K562 (cell line): ENCODE results near the gene SYNGR3. TPM values are rescaled to one million over a fixed set of nuclear protein-coding genes. Genes with fewer than 3 reads are reported as not detected.

Experiments
- CHCHD3 ChIP-seq: fragments of 250-450 bp; sonication (Bioruptor Pico); IDR thresholded peaks from 2 replicates; pipeline ENCODE4 v2.1.2; 2022; ENCODE audit warnings: mild to moderate bottlenecking
- ELF2 ChIP-seq: fragments of 250-450 bp; sonication (Bioruptor Pico); IDR thresholded peaks from 2 replicates; pipeline ENCODE4 v1.5.0; 2021; ENCODE audit warnings: mild to moderate bottlenecking
- FOS ChIP-seq: IDR thresholded peaks from 3 replicates; pipeline ENCODE4 v1.6.1; 2011; ENCODE audit not compliant: insufficient read length; ENCODE audit errors: extremely low read depth
- FOXP1 ChIP-seq: sonication (generic); formaldehyde crosslinking; IDR thresholded peaks from 2 replicates; pipeline ENCODE4 v1.8.0; 2022; ENCODE audit warnings: mild to moderate bottlenecking, missing genetic modification reagents
- HDAC8 ChIP-seq: fragments of 450-650 bp; IDR thresholded peaks from 2 replicates; pipeline ENCODE4 v1.6.1; 2016; ENCODE audit warnings: mild to moderate bottlenecking, missing genetic modification characterization, moderate library complexity, missing compliant biosample characterization
- HNRNPL ChIP-seq: fragments of 200-400 bp; formaldehyde crosslinking; IDR thresholded peaks from 2 replicates; pipeline ENCODE4 v1.6.1; 2017; ENCODE audit warnings: low read depth, mild to moderate bottlenecking, low read length
- MAFG ChIP-seq: fragments of 450-650 bp; conservative IDR thresholded peaks from 2 replicates; pipeline ENCODE4 v1.6.1; 2016; ENCODE audit warnings: missing genetic modification characterization, missing compliant biosample characterization
- MYBL2 ChIP-seq, 2 experiments: fragments of 450-650 bp in 1 of 2; sonication (generic) in 1 of 2; formaldehyde crosslinking in 1 of 2; IDR thresholded peaks; 2 replicates each; pipeline versions ENCODE4 v1.6.1 to v1.8.1; 2017 to 2022; ENCODE audit warnings: borderline replicate concordance in 1 of 2, inconsistent platforms in 1 of 2, low read depth in 1 of 2, mild to moderate bottlenecking in 1 of 2, missing genetic modification reagents in 1 of 2, moderate library complexity in 1 of 2
- PCBP2 ChIP-seq: fragments of 200-400 bp; formaldehyde crosslinking; IDR thresholded peaks from 2 replicates; pipeline ENCODE4 v1.6.1; 2018; ENCODE audit warnings: low read length, low read depth, mild to moderate bottlenecking, moderate library complexity; ENCODE audit not compliant: poor library complexity, severe bottlenecking
- RB1 ChIP-seq: fragments of 450-650 bp; IDR thresholded peaks from 2 replicates; pipeline ENCODE4 v1.6.1; 2017; ENCODE audit warnings: low read depth, mild to moderate bottlenecking
- TCF7 ChIP-seq: sonication (generic); IDR thresholded peaks from 2 replicates; pipeline ENCODE4 v1.6.1; 2016; ENCODE audit warnings: antibody characterized with exemption, borderline replicate concordance
- TEAD4 ChIP-seq, 2 experiments: sonication (generic) in 1 of 2; formaldehyde crosslinking in 1 of 2; IDR thresholded peaks; 2 replicates each; pipeline versions ENCODE4 v1.6.1 to v1.8.0; 2012 to 2022; ENCODE audit warnings: borderline replicate concordance in 1 of 2, inconsistent platforms in 1 of 2, low read length in 1 of 2, mild to moderate bottlenecking in 1 of 2, missing genetic modification reagents in 1 of 2
- TOE1 ChIP-seq, 2 experiments: fragments of 450-650 bp in 1 of 2; sonication (generic) in 1 of 2; formaldehyde crosslinking in 1 of 2; IDR thresholded peaks; 2 replicates each; pipeline versions ENCODE4 v1.7.1 to v1.8.0; 2016 to 2022; ENCODE audit warnings: borderline replicate concordance in 2 of 2, mild to moderate bottlenecking in 2 of 2, antibody characterized with exemption in 1 of 2, inconsistent platforms in 1 of 2, low read depth in 1 of 2, missing genetic modification reagents in 1 of 2, moderate library complexity in 1 of 2
- XRCC4 ChIP-seq: IDR thresholded peaks from one replicate; pipeline ENCODE4 v1.6.1; 2011; ENCODE audit not compliant: insufficient read depth, insufficient read length; ENCODE audit errors: extremely low read depth
- ZBTB1 ChIP-seq: sonication (generic); formaldehyde crosslinking; IDR thresholded peaks from 2 replicates; pipeline ENCODE4 v1.8.1; 2023; ENCODE audit warnings: missing genetic modification reagents, low read depth, mild to moderate bottlenecking, borderline replicate concordance
- polyA plus RNA-seq, 8 experiments: library from polyadenylated mRNA; depleted of rRNA in 4 of 8; stranded (reverse) in 5 of 8; unstranded in 3 of 8; fragments of >200 nt; fragmentation: Nextera tagmentation in 2 of 8; fragmentation: Illumina TruSeq in 1 of 8; extraction: Ambion mirVana in 2 of 8; extraction: Trizol in 1 of 8; gene quantifications; 2 replicates each; pipeline versions ENCODE4 v1.2.1 to v1.2.3, GENCODE V29; 2011 to 2014; ENCODE audit warnings: inconsistent platforms in 1 of 8, missing spikeins in 1 of 8
- total RNA-seq, 7 experiments: library from RNA; depleted of rRNA in 6 of 7; stranded (reverse); fragments of >200 nt in 6 of 7; fragmentation: Illumina TruSeq in 2 of 7; extraction: Trizol in 2 of 7; gene quantifications; 2 replicates each; pipeline versions ENCODE4 v1.2.1 to v1.2.3, GENCODE V29; 2011 to 2021; ENCODE audit warnings: low replicate concordance in 1 of 7
- TF ChIP-seq, protein P1 (sequence below), 2 experiments: fragments of 450-650 bp in 1 of 2; sonication (generic) in 1 of 2; formaldehyde crosslinking; conservative IDR thresholded peaks; 2 replicates each; pipeline versions ENCODE4 v1.4.0 to v1.8.1; 2020 to 2022; ENCODE audit warnings: mild to moderate bottlenecking in 1 of 2, missing genetic modification reagents in 1 of 2
- TF ChIP-seq, protein P2 (sequence below): fragments of 450-650 bp; IDR thresholded peaks from 2 replicates; pipeline ENCODE4 v1.6.1; 2016; ENCODE audit warnings: antibody characterized with exemption
- TF ChIP-seq, protein P3 (sequence below): sonication (generic); formaldehyde crosslinking; IDR thresholded peaks from 2 replicates; pipeline ENCODE4 v1.8.1; 2023; ENCODE audit warnings: mild to moderate bottlenecking, missing genetic modification reagents
- TF ChIP-seq, protein P4 (sequence below): fragments of 450-650 bp; IDR thresholded peaks from 2 replicates; pipeline ENCODE4 v1.6.1; 2016

The SYNGR3 gene
- total and polyA plus RNA-seq, 9 of the 15 experiments (the other 6 are each of a cell fraction or from before 2014, with no cell fraction given), result 3.7 to 69.2 (median 36.3) TPM

DNA sequence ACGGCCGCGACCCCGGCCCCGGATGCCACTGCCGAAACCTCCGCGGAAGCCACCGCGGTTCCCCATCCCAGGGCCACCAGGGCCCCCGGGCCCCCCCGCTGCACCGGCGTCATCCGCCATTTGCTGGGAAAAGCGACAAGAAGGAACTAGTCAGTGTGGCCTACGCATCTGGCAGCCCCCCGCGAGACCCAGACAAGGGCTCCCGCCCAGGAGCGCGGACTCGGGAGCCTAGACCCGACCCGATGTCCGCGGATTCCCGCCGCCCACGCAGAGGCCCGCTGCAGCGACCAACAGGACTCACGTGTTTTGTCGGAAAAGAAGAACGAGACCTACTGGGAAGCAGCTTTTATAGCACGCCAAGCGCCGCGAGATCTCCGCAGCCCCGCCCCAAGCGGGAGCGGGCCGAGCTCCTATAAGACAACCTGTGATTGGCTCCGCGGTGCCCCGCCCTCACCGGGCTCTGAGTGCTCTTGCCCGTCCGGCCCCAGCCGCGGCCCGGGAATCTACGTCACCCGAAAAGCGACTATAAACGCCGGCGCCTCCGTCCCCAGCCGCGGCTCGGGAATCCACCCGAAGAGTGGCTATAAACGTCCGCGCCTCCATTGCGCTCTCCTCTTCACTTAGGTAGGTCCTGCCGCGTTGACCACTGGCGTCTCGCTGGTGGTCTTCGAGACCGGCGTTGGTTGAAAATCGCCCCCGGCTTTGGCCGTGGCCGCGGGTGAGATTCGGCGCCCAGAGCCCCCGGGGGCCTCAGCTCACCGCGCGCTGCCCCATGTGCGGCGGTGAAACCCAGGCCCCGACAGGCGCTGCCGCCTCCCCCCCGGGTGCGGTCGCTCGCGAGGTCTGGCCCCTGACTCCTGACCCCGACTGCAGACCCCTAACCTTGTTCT lies 25.0 kb upstream of the SYNGR3 start, which contains the start of gene RPS2 (continued):
- TF ChIP-seq, protein P1, sequence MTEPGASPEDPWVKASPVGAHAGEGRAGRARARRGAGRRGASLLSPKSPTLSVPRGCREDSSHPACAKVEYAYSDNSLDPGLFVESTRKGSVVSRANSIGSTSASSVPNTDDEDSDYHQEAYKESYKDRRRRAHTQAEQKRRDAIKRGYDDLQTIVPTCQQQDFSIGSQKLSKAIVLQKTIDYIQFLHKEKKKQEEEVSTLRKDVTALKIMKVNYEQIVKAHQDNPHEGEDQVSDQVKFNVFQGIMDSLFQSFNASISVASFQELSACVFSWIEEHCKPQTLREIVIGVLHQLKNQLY (CRISPR knock-in tag; conservative IDR thresholded peaks at IDR 0.05), result peak in 1 of 2 experiments; percentile 53; a peak in 1 of 4 replicates
- TF ChIP-seq HNRNPL (peak; percentile 96), MAFG (no peak), FOS (peak; percentile 75), TCF7 (peak; percentile 55; the same call in 1 of the 2 replicates), FOXP1 (peak; percentile 86; the same call in 1 of the 2 replicates), TOE1 (IDR thresholded peaks at IDR 0.05; ENCODE audit: borderline replicate concordance) (peak; percentile 67; the same call in 1 of the 2 replicates), TOE1 (CRISPR knock-in tag; IDR thresholded peaks at IDR 0.05; ENCODE audit: borderline replicate concordance, low read depth) (peak; percentile 81; the same call in 1 of the 2 replicates), XRCC4 (no peak), ELF2 (CRISPR knock-in tag) (peak; percentile 27; the same call in 1 of the 2 replicates), RB1 (peak; percentile 83), CHCHD3 (0 out of 2 replicates have a peak, but pooled peaks have one; percentile 7), ZBTB1 (peak; percentile 56; the same call in 1 of the 2 replicates), PCBP2 (peak; percentile 3), MYBL2 (IDR thresholded peaks at IDR 0.05; ENCODE audit: low read depth) (no peak), MYBL2 (CRISPR knock-in tag; IDR thresholded peaks at IDR 0.05; ENCODE audit: borderline replicate concordance) (no peak), TEAD4 (IDR thresholded peaks at IDR 0.05; ENCODE audit: low read length) (peak; percentile 29; the same call in 1 of the 2 replicates), TEAD4 (CRISPR knock-in tag; IDR thresholded peaks at IDR 0.05; ENCODE audit: borderline replicate concordance) (no peak), HDAC8 (tag) (no peak; the same call in 1 of the 2 replicates)
- TF ChIP-seq, protein P2, sequence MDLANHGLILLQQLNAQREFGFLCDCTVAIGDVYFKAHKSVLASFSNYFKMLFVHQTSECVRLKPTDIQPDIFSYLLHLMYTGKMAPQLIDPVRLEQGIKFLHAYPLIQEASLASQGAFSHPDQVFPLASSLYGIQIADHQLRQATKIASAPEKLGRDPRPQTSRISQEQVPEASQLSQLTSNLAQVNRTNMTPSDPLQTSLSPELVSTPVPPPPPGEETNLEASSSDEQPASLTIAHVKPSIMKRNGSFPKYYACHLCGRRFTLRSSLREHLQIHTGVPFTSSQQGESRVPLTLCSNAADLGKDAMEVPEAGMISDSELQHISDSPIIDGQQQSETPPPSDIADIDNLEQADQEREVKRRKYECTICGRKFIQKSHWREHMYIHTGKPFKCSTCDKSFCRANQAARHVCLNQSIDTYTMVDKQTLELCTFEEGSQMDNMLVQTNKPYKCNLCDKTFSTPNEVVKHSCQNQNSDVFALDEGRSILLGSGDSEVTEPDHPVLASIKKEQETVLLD, result no peak
- TF ChIP-seq, protein P3, sequence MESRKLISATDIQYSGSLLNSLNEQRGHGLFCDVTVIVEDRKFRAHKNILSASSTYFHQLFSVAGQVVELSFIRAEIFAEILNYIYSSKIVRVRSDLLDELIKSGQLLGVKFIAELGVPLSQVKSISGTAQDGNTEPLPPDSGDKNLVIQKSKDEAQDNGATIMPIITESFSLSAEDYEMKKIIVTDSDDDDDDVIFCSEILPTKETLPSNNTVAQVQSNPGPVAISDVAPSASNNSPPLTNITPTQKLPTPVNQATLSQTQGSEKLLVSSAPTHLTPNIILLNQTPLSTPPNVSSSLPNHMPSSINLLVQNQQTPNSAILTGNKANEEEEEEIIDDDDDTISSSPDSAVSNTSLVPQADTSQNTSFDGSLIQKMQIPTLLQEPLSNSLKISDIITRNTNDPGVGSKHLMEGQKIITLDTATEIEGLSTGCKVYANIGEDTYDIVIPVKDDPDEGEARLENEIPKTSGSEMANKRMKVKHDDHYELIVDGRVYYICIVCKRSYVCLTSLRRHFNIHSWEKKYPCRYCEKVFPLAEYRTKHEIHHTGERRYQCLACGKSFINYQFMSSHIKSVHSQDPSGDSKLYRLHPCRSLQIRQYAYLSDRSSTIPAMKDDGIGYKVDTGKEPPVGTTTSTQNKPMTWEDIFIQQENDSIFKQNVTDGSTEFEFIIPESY (CRISPR knock-in tag), result 0 out of 2 replicates have a peak, but pooled peaks have one; percentile 11
- TF ChIP-seq, protein P4, sequence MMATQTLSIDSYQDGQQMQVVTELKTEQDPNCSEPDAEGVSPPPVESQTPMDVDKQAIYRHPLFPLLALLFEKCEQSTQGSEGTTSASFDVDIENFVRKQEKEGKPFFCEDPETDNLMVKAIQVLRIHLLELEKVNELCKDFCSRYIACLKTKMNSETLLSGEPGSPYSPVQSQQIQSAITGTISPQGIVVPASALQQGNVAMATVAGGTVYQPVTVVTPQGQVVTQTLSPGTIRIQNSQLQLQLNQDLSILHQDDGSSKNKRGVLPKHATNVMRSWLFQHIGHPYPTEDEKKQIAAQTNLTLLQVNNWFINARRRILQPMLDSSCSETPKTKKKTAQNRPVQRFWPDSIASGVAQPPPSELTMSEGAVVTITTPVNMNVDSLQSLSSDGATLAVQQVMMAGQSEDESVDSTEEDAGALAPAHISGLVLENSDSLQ, result peak; percentile 55
